Measurements from ENCODE around the gene RTTN. TPM values are rescaled to one million over a fixed set of nuclear protein-coding genes. Genes with fewer than 3 reads are reported as not detected.

Gene RTTN
- polyA plus RNA-seq, 1 experiment, result 5.4 TPM

- CTCF ChIA-PET, result no interaction called here
- Histone ChIP-seq H3K27me3 (ENCODE audit: control insufficient read depth, insufficient read depth, low read length) (no peaks in the 10 kb centered on the region), H3K4me3 (ENCODE audit: low read depth, low read length) (no peak overlapping the region), H3K36me3 (ENCODE audit: control insufficient read depth, insufficient read depth, low read length) (no peaks in the 10 kb centered on the region)
- DNase-seq (ENCODE audit: low read depth), result no peak
- POLR2A ChIA-PET, result no interaction called here
- TF ChIP-seq CTCF (IDR thresholded peaks at IDR 0.05; ENCODE audit: insufficient read depth, low read depth, low read length), result no peak
Observed at GRCh38 chr18:70232261-70232660, 26.8 kb upstream of the RTTN start.

- no peak overlapping the region for H3K4me3 ChIP-seq (ENCODE audit: low read depth, low read length)
- 0 out of 2 replicates have a peak, but pooled peaks cover under 1% of the 10 kb centered on the region for H3K27me3 ChIP-seq (ENCODE audit: control insufficient read depth, insufficient read depth, low read length)
- POLR2A ChIA-PET, result no interaction called here
- CTCF ChIA-PET, result no interaction called here
- DNase-seq (ENCODE audit: low read depth), result no peak
- no peaks in the 10 kb centered on the region for H3K36me3 ChIP-seq (ENCODE audit: control insufficient read depth, insufficient read depth, low read length)
- no peak for TF ChIP-seq CTCF (IDR thresholded peaks at IDR 0.05; ENCODE audit: insufficient read depth, low read depth, low read length)
Observed at GRCh38 chr18:70229639-70230038, 24.2 kb upstream of the RTTN start.

- H3K27me3 ChIP-seq (ENCODE audit: control insufficient read depth, insufficient read depth, low read length), result 0 out of 2 replicates have a peak, but pooled peaks cover 2% of the 10 kb centered on the region
- no peak overlapping the region for H3K4me3 ChIP-seq (ENCODE audit: low read depth, low read length)
- no peaks in the 10 kb centered on the region for H3K36me3 ChIP-seq (ENCODE audit: control insufficient read depth, insufficient read depth, low read length)
- POLR2A ChIA-PET, result no interaction called here
- TF ChIP-seq CTCF (IDR thresholded peaks at IDR 0.05; ENCODE audit: insufficient read depth, low read depth, low read length), result no peak
- CTCF ChIA-PET, result interaction anchor here (0.6 kb wide), 1 partner anchor 78 kb away, joined by 3 read pairs; no protein-coding TSS in a partner anchor
- no peak for DNase-seq (ENCODE audit: low read depth)
Observed at GRCh38 chr18:70228536-70228935, 23.0 kb upstream of the RTTN start.

GRCh38 chr18:70227438-70227837 is 22.0 kb upstream of the RTTN start:
- POLR2A ChIA-PET, result no interaction called here
- no peaks in the 10 kb centered on the region for H3K36me3 ChIP-seq (ENCODE audit: control insufficient read depth, insufficient read depth, low read length)
- no peak for TF ChIP-seq CTCF (IDR thresholded peaks at IDR 0.05; ENCODE audit: insufficient read depth, low read depth, low read length)
- no peak for DNase-seq (ENCODE audit: low read depth)
- no peak overlapping the region for H3K4me3 ChIP-seq (ENCODE audit: low read depth, low read length)
- H3K27me3 ChIP-seq (ENCODE audit: control insufficient read depth, insufficient read depth, low read length), result peaks cover 3% of the 10 kb centered on the region; the same call in 1 of the 2 replicates
- CTCF ChIA-PET, result no interaction called here

GRCh38 chr18:70221915-70222278 is 16.4 kb upstream of the RTTN start:
- ChIA-PET POLR2A (no interaction called here), CTCF (no interaction called here)
- no peaks in the 10 kb centered on the region for H3K36me3 ChIP-seq (ENCODE audit: control insufficient read depth, insufficient read depth, low read length)
- H3K4me3 ChIP-seq (ENCODE audit: low read depth, low read length), result no peak overlapping the region
- no peak for TF ChIP-seq CTCF (IDR thresholded peaks at IDR 0.05; ENCODE audit: insufficient read depth, low read depth, low read length)
- H3K27me3 ChIP-seq (ENCODE audit: control insufficient read depth, insufficient read depth, low read length), result peaks cover 3% of the 10 kb centered on the region; the same call in 1 of the 2 replicates
- DNase-seq (ENCODE audit: low read depth), result no peak

Data from BJ (cell line).